Type B pancreatic cell (in vitro differentiated cells): ENCODE results near the gene ZBTB44. TPM values are rescaled to one million over a fixed set of nuclear protein-coding genes. Genes with fewer than 3 reads are reported as not detected.
"Not testable (repeated sequence)": the region's sequence is repeated elsewhere in the genome, so short reads cannot be mapped to it uniquely, and the experiment has no call there.

Experiments
- DNase-seq: peaks from one replicate; pipeline ENCODE4 v3.0.0; 2021; ENCODE audit warnings: mixed read lengths; ENCODE audit not compliant: unreplicated experiment; ENCODE audit errors: extremely low spot score
- H3K27ac Mint-ChIP-seq: 2 replicates; pipeline ENCODE4 v1.8.0; 2021; ENCODE audit warnings: mild to moderate bottlenecking, mixed read lengths
- H3K27me3 Mint-ChIP-seq: 2 replicates; pipeline ENCODE4 v1.8.0; 2021; ENCODE audit warnings: mixed read lengths
- H3K36me3 Mint-ChIP-seq: 2 replicates; pipeline ENCODE4 v1.8.0; 2021; ENCODE audit warnings: mixed read lengths
- H3K4me1 Mint-ChIP-seq: one replicate; pipeline ENCODE4 v1.8.0; 2021; ENCODE audit warnings: mixed read lengths; ENCODE audit not compliant: unreplicated experiment
- H3K4me3 Mint-ChIP-seq: 2 replicates; pipeline ENCODE4 v1.8.0; 2021; ENCODE audit warnings: mild to moderate bottlenecking, mixed read lengths
- H3K9me3 Mint-ChIP-seq: 2 replicates; pipeline ENCODE4 v1.8.0; 2021; ENCODE audit warnings: mixed read lengths
- total RNA-seq: library from RNA; stranded (reverse); gene quantifications from 2 replicates; pipeline ENCODE4 v1.2.1, GENCODE V29; 2021; ENCODE audit warnings: low replicate concordance
- TF ChIP-seq, protein P1 (sequence below): fragments of 200-600 bp; sonication (generic); conservative IDR thresholded peaks from 2 replicates; pipeline ENCODE4 v1.5.0; 2021; ENCODE audit warnings: antibody characterized with exemption, mild to moderate bottlenecking

ZBTB44 gene
- total RNA-seq, 1 donor from 2014 or later: 37.3 TPM

DNA sequence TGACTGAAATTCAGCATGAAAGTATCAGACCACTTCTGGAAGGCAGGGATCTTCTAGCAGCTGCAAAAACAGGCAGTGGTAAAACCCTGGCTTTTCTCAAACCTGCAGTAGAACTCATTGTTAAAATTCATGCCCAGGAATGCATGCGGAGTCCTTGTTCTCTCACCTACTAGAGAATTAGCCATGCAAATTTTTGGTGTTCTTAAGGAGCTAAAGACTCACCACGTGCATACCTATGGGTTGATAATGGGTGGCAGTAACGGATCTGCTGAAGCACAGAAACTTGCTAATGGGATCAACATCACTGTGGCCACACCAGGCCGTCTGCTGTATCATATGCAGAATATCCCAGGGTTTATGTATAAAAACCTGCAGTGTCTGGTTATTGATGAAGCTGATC lies 19.1 kb downstream of the ZBTB44 start:
- H3K4me1 Mint-ChIP-seq: peaks cover 3% of the 10 kb centered on the region
- TF ChIP-seq, protein P1, sequence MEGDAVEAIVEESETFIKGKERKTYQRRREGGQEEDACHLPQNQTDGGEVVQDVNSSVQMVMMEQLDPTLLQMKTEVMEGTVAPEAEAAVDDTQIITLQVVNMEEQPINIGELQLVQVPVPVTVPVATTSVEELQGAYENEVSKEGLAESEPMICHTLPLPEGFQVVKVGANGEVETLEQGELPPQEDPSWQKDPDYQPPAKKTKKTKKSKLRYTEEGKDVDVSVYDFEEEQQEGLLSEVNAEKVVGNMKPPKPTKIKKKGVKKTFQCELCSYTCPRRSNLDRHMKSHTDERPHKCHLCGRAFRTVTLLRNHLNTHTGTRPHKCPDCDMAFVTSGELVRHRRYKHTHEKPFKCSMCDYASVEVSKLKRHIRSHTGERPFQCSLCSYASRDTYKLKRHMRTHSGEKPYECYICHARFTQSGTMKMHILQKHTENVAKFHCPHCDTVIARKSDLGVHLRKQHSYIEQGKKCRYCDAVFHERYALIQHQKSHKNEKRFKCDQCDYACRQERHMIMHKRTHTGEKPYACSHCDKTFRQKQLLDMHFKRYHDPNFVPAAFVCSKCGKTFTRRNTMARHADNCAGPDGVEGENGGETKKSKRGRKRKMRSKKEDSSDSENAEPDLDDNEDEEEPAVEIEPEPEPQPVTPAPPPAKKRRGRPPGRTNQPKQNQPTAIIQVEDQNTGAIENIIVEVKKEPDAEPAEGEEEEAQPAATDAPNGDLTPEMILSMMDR: no peak
- DNase-seq: no peak
- H3K36me3 Mint-ChIP-seq: peaks cover 26% of the 10 kb centered on the region
- H3K27me3 Mint-ChIP-seq: no peaks in the 10 kb centered on the region
- no peak overlapping the region for H3K27ac Mint-ChIP-seq
- H3K4me3 Mint-ChIP-seq: no peak overlapping the region
- H3K9me3 Mint-ChIP-seq: no peaks in the 10 kb centered on the region

DNA sequence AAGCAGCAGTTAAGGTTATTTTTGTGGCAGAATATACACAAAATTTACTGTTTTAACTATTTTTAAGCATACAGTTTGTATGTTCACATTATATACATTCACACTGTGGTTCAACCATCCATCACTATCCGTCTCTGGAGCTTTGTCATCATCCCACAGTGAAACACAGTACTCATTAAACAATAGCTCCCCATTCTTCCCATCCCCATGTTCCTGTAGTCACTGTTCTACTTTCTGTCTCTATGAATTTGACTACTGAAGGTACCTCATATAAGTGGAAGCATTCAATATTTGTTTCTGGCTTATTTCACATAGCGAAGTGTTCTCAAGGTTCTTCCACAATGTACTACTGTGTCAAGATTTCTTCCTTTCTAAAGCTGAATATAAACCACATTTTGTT lies 32.6 kb downstream of the ZBTB44 start:
- H3K9me3 Mint-ChIP-seq: peaks cover 29% of the 10 kb centered on the region
- no peak for DNase-seq
- H3K4me3 Mint-ChIP-seq: no peak overlapping the region
- H3K36me3 Mint-ChIP-seq: peaks cover 33% of the 10 kb centered on the region
- no peaks in the 10 kb centered on the region for H3K4me1 Mint-ChIP-seq
- TF ChIP-seq, protein P1: no peak
- no peak overlapping the region for H3K27ac Mint-ChIP-seq
- no peaks in the 10 kb centered on the region for H3K27me3 Mint-ChIP-seq

DNA sequence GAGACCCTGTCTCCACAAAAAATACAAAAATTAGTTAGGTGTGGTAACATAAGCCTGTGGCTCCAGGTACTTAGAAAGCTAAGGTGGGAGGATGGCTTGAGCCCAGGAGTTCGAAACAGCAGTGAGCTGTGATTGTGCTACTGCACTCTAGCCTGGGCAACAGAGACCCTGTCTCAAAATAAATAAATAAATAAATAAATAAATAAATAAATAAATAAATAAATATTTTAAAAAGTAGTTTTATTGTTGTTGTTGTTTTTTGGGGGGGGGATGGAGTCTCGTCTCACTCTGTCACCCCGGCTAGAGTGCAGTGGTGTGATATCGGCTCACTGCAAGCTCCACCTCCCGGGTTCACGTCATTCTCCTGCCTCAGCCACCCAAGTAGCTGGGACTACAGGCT lies 33.4 kb downstream of the ZBTB44 start:
- not testable (repeated sequence) for H3K4me3 Mint-ChIP-seq, DNase-seq, H3K27ac Mint-ChIP-seq, H3K4me1 Mint-ChIP-seq, H3K27me3 Mint-ChIP-seq
- Mint-ChIP-seq H3K36me3 (peaks cover 30% of the 10 kb centered on the region), H3K9me3 (peaks cover 29% of the 10 kb centered on the region)

DNA sequence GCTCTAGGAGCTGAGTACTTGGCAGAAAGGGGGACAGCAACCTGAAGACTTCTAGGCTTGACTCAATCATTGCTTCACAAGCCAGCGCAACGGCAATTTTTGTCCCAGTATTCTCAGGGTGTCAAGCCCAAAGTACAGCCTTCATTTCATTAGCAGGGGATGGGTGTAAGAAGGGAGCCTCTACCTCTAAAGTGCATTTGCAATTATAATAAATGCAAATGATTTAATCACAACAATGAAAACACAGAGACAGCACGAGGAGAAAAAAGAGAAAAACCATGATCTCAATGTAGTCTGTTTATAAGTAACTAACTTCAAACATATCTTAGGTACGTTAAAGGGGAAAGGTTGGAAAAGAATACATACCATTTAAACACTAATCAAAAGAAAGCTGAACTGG lies 34.7 kb downstream of the ZBTB44 start:
- H3K27me3 Mint-ChIP-seq: no peaks in the 10 kb centered on the region
- no peaks in the 10 kb centered on the region for H3K4me1 Mint-ChIP-seq
- H3K4me3 Mint-ChIP-seq: no peak overlapping the region
- H3K27ac Mint-ChIP-seq: no peak overlapping the region
- TF ChIP-seq, protein P1: no peak
- no peak for DNase-seq
- H3K9me3 Mint-ChIP-seq: peaks cover 25% of the 10 kb centered on the region
- H3K36me3 Mint-ChIP-seq: peaks cover 26% of the 10 kb centered on the region

DNA sequence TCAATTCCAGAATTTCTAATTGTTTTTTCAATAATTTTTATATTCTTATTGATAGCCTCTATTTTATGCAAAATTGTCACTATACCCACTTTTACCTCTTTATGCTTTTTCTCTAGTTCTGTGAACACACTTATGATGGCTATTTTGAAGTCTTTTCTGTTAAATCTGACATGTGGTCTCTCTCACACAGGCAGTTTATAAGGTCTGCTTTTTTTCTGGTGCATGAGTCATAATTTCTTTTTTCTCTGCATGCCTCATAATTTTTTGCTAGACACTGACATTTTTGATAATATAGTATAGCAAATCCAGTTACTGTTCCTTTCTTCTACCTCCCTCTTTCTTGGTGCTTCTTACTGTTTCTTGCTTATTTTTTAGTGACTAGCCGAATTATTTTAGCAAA lies 36.0 kb downstream of the ZBTB44 start:
- no peak for DNase-seq
- H3K27ac Mint-ChIP-seq: no peak overlapping the region
- H3K9me3 Mint-ChIP-seq: peaks cover 25% of the 10 kb centered on the region
- no peaks in the 10 kb centered on the region for H3K4me1 Mint-ChIP-seq
- no peak overlapping the region for H3K4me3 Mint-ChIP-seq
- no peaks in the 10 kb centered on the region for H3K27me3 Mint-ChIP-seq
- TF ChIP-seq, protein P1: no peak
- H3K36me3 Mint-ChIP-seq: peaks cover 29% of the 10 kb centered on the region

DNA sequence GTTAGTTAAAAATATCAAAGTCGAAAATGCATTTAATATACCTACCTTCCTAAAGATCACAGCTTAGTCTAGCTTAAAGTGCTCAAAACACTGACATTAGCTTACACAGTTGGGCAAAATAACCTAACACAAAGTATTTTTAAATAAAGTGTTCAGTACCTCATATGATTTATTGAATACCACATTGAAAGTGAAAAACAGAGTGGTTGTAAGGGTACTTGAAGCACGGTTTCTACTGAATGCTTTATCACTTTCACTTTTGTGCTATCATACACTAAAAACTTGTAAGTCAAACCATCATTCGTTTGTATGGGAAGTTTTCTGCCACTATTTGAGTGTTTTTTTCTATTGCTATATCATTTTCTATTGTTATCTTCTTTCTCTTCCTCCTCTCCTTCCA lies 36.6 kb downstream of the ZBTB44 start:
- Mint-ChIP-seq H3K4me1 (no peaks in the 10 kb centered on the region), H3K27me3 (no peaks in the 10 kb centered on the region), H3K36me3 (peaks cover 29% of the 10 kb centered on the region), H3K27ac (no peak overlapping the region), H3K9me3 (peaks cover 25% of the 10 kb centered on the region), H3K4me3 (no peak overlapping the region)
- TF ChIP-seq, protein P1: no peak
- no peak for DNase-seq
